ENCODE results near the gene FSD2.

GRCh38 chr15:82743810-82744209, 62.1 kb downstream of the FSD2 start:
- no peak for TF ChIP-seq SUZ12 (IDR thresholded peaks at IDR 0.05; ENCODE audit: extremely low read depth, insufficient read depth, insufficient read length)
- TF ChIP-seq YY1 (IDR thresholded peaks at IDR 0.05; ENCODE audit: insufficient read depth, insufficient read length), result no peak
- no peak for TF ChIP-seq ZNF274 (IDR thresholded peaks at IDR 0.05; ENCODE audit: low read depth, low read length)

Data from NT2/D1 (cell line).